ENCODE measurements around the gene HMG20B. TPM values are rescaled to one million over a fixed set of nuclear protein-coding genes. Genes with fewer than 3 reads are reported as not detected.

HMG20B gene
- total and polyA plus RNA-seq, 4 donors: 66.3 to 175 (median 67.8) TPM

- DNase-seq (peak; percentile 63 to 76), ATAC-seq (ENCODE audit: low FRiP score) (no peak)
- Histone ChIP-seq H3K27ac (ENCODE audit: low read depth in 1 of 2, low read length in 2 of 2) (peak overlapping the region in 1 of 2 donors; percentile 55), H3K4me3 (ENCODE audit: low read length in 2 of 2) (no peak overlapping the region), H3K27me3 (ENCODE audit: control insufficient read depth in 1 of 2, insufficient read depth in 2 of 2, low read length in 1 of 2) (no peaks in the 10 kb centered on the region), H3K4me1 (ENCODE audit: control insufficient read depth in 1 of 2, insufficient read depth in 2 of 2, low read length in 2 of 2) (no peaks in the 10 kb centered on the region), H3K36me3 (ENCODE audit: control insufficient read depth in 1 of 2, insufficient read depth in 2 of 2, low read length in 1 of 2) (no peaks in the 10 kb centered on the region), H3K9me3 (ENCODE audit: control insufficient read depth, low read length) (no peaks in the 10 kb centered on the region)
- intact Hi-C loops (cut with DNase I): loop anchor here in 1 of 2 donors (5.0 to 10.0 kb wide), 2 partner anchors 38 to 305 kb away; partner anchors contain the start of gene HMG20B
- WGBS, 2 donors: 19 to 28% methylated on average over 24 of the region's 24 CpGs
These were observed 37.3 kb downstream of the HMG20B start for GRCh38 chr19:3609779-3610719.

GRCh38 chr19:3610745-3611717, 38.3 kb downstream of the HMG20B start:
- intact Hi-C loops (cut with DNase I): loop anchor here in 1 of 2 donors (10.0 kb wide), 1 partner anchor 306 kb away; no protein-coding TSS in a partner anchor

GRCh38 chr19:3611841-3612240, 39.1 kb downstream of the HMG20B start:
- WGBS, 2 donors: 96% methylated on average over 36 of the region's 36 CpGs
- Histone ChIP-seq H3K27me3 (ENCODE audit: control insufficient read depth in 1 of 2, insufficient read depth in 2 of 2, low read length in 1 of 2) (no peaks in the 10 kb centered on the region), H3K4me1 (ENCODE audit: control insufficient read depth in 1 of 2, insufficient read depth in 2 of 2, low read length in 2 of 2) (no peaks in the 10 kb centered on the region), H3K4me3 (ENCODE audit: low read length in 2 of 2) (no peak overlapping the region), H3K9me3 (ENCODE audit: control insufficient read depth, low read length) (no peaks in the 10 kb centered on the region), H3K36me3 (ENCODE audit: control insufficient read depth in 1 of 2, insufficient read depth in 2 of 2, low read length in 1 of 2) (no peaks in the 10 kb centered on the region), H3K27ac (ENCODE audit: low read depth in 1 of 2, low read length in 2 of 2) (no peak overlapping the region)
- DNase-seq (peak; percentile 54 to 74), ATAC-seq (ENCODE audit: low FRiP score) (no peak)
- intact Hi-C loops (cut with DNase I): loop anchor here in 1 of 2 donors (10.0 kb wide), 1 partner anchor 307 kb away; no protein-coding TSS in a partner anchor

More at GRCh38 chr19:3610745-3611717, 38.3 kb downstream of the HMG20B start:
- H3K4me3 ChIP-seq (ENCODE audit: low read length in 2 of 2): no peak overlapping the region
- DNase-seq: peak; percentile 49 to 74
- no peaks in the 10 kb centered on the region for H3K27me3 ChIP-seq (ENCODE audit: control insufficient read depth in 1 of 2, insufficient read depth in 2 of 2, low read length in 1 of 2)
- no peaks in the 10 kb centered on the region for H3K36me3 ChIP-seq (ENCODE audit: control insufficient read depth in 1 of 2, insufficient read depth in 2 of 2, low read length in 1 of 2)
- WGBS, 2 donors: 62 to 69% methylated on average over 38 to 41 of the region's 41 CpGs
- no peaks in the 10 kb centered on the region for H3K9me3 ChIP-seq (ENCODE audit: control insufficient read depth, low read length)
- peak overlapping the region in 1 of 2 donors; percentile 23 for H3K27ac ChIP-seq (ENCODE audit: low read depth in 1 of 2, low read length in 2 of 2)
- no peaks in the 10 kb centered on the region for H3K4me1 ChIP-seq (ENCODE audit: control insufficient read depth in 1 of 2, insufficient read depth in 2 of 2, low read length in 2 of 2)
- no peak for ATAC-seq (ENCODE audit: low FRiP score)

DNA sequence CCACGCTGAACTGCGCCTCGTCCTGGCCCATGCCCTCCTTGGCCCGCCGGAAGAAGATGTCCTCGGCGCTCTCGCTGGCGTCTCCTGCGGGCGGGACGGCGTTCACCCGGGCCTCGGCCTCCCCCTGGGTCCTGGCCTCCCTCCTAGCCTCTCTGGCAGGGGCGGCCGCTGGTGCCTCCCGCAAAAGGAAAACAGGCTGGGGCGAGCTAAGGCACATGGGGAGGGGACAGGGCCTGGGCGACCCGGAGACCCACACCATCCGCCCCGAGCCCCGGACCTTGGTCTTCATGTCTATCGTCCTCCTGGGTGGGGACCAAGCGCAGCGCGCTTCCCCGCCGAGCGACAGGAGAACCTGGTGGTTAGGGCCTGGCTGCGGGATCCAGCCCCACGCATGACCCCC, 39.6 kb downstream of the HMG20B start:
- intact Hi-C loops (cut with DNase I): loop anchor here in 1 of 2 donors (10.0 kb wide), 1 partner anchor 308 kb away; no protein-coding TSS in a partner anchor
- DNase-seq: peak; percentile 41 to 74
- H3K9me3 ChIP-seq (ENCODE audit: control insufficient read depth, low read length): no peaks in the 10 kb centered on the region
- H3K4me1 ChIP-seq (ENCODE audit: control insufficient read depth in 1 of 2, insufficient read depth in 2 of 2, low read length in 2 of 2): no peaks in the 10 kb centered on the region
- no peak for ATAC-seq (ENCODE audit: low FRiP score)
- H3K27me3 ChIP-seq (ENCODE audit: control insufficient read depth in 1 of 2, insufficient read depth in 2 of 2, low read length in 1 of 2): no peaks in the 10 kb centered on the region
- H3K27ac ChIP-seq (ENCODE audit: low read depth in 1 of 2, low read length in 2 of 2): no peak overlapping the region
- no peaks in the 10 kb centered on the region for H3K36me3 ChIP-seq (ENCODE audit: control insufficient read depth in 1 of 2, insufficient read depth in 2 of 2, low read length in 1 of 2)
- WGBS, 2 donors: 97 to 98% methylated on average over 33 of the region's 33 CpGs
- H3K4me3 ChIP-seq (ENCODE audit: low read length in 2 of 2): no peak overlapping the region

DNA sequence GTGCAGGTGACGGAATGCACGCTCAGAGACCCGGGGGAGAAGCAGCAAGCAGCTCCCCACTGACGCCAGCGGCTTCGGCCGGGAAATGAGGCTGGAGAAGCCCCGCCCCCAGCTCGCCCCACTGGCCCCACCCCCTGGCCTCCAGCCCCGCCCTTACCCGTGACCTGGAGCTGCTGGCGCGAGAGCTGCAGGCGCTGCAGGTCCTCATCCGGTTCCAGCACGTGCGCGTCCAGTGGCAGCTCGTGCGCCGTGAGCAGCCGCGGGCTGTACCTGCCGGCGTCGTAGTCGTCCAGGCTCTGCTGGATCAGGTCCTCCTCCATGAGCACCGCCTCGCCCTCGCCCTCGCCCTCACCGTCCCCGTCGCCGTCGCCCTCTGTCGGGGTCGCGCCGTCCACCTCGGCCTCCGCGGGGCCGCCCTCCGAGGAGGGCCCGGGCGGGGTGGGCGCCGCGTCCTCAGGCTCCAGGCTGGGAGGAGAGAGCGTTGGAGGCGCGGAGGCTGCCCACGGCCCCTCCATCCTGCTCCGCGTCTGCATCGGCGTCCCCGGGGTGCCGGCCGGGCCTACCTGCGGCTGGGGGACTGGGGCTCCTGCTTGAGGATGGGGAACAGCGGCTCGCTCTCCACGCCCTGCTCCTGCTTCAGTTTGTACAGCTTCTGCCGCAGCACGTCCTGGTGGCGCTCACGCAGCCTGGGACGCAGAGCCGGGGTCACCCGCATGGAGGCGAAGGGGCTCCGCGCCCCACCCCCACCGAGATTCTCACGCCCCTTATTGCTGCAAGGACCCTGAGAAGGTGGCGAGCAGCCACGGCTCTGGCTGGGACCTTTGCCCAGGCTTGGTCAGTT, 40.4 kb downstream of the HMG20B start:
- H3K4me1 ChIP-seq (ENCODE audit: control insufficient read depth in 1 of 2, insufficient read depth in 2 of 2, low read length in 2 of 2): no peaks in the 10 kb centered on the region
- ATAC-seq (ENCODE audit: low FRiP score): no peak
- intact Hi-C loops (cut with DNase I): loop anchor here in 1 of 2 donors (10.0 kb wide), 1 partner anchor 308 kb away; no protein-coding TSS in a partner anchor
- no peaks in the 10 kb centered on the region for H3K9me3 ChIP-seq (ENCODE audit: control insufficient read depth, low read length)
- no peak overlapping the region for H3K27ac ChIP-seq (ENCODE audit: low read depth in 1 of 2, low read length in 2 of 2)
- 85 to 88% methylated on average over 76 to 79 of the region's 79 CpGs for WGBS, 2 donors
- DNase-seq: peak; percentile 52 to 80
- no peak overlapping the region for H3K4me3 ChIP-seq (ENCODE audit: low read length in 2 of 2)
- no peaks in the 10 kb centered on the region for H3K27me3 ChIP-seq (ENCODE audit: control insufficient read depth in 1 of 2, insufficient read depth in 2 of 2, low read length in 1 of 2)
- H3K36me3 ChIP-seq (ENCODE audit: control insufficient read depth in 1 of 2, insufficient read depth in 2 of 2, low read length in 1 of 2): no peaks in the 10 kb centered on the region

DNA sequence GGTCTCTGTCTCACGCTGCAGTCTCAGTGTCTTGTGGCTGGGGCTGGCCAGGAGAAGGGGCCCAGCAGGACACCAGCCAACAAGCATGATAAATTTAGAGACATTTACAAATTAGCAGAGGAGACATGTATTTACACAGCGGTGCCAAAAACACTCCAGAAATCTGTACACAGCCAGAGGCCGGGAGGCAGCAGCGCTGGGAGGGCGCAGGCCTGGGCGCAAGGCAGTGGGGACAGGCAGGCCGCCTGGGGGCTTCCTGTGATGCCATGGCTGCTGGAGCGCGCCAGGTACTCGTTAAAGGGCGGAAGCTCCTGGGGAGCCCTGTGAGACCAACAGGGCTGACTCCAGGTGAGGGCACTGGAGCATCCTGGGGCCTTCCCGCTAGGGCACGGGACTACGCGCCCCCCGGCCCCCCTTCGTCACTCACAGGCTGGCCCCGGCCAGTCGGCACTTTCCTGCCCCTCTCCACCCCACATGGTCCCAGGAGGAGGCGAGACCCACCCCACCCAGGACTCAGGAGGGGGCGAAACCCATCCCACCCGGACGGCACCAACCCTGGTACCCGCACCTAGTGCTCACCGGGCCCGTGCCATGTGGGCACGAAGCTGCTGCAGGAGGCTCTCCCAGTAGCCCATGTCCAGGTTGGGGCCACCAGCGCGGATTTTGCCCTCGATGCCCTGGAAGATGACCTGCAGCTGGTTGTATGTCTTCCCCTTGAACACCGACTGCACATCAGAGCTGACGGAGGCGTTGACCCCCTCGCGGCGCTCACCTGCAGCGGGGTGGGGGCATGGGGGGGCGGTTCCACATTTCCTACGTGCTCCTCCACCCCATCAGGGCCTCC, 41.3 kb downstream of the HMG20B start:
- Histone ChIP-seq H3K4me1 (ENCODE audit: control insufficient read depth in 1 of 2, insufficient read depth in 2 of 2, low read length in 2 of 2) (no peaks in the 10 kb centered on the region), H3K9me3 (ENCODE audit: control insufficient read depth, low read length) (no peaks in the 10 kb centered on the region), H3K27ac (ENCODE audit: low read depth in 1 of 2, low read length in 2 of 2) (no peak overlapping the region), H3K27me3 (ENCODE audit: control insufficient read depth in 1 of 2, insufficient read depth in 2 of 2, low read length in 1 of 2) (no peaks in the 10 kb centered on the region), H3K36me3 (ENCODE audit: control insufficient read depth in 1 of 2, insufficient read depth in 2 of 2, low read length in 1 of 2) (no peaks in the 10 kb centered on the region), H3K4me3 (ENCODE audit: low read length in 2 of 2) (no peak overlapping the region)
- no peak for ATAC-seq (ENCODE audit: low FRiP score)
- peak in 1 of 2 donors; percentile 42 for DNase-seq
- 75 to 83% methylated on average over 33 to 39 of the region's 39 CpGs for WGBS, 2 donors
- intact Hi-C loops (cut with DNase I): loop anchor here in 1 of 2 donors (10.0 kb wide), 1 partner anchor 309 kb away; no protein-coding TSS in a partner anchor

DNA sequence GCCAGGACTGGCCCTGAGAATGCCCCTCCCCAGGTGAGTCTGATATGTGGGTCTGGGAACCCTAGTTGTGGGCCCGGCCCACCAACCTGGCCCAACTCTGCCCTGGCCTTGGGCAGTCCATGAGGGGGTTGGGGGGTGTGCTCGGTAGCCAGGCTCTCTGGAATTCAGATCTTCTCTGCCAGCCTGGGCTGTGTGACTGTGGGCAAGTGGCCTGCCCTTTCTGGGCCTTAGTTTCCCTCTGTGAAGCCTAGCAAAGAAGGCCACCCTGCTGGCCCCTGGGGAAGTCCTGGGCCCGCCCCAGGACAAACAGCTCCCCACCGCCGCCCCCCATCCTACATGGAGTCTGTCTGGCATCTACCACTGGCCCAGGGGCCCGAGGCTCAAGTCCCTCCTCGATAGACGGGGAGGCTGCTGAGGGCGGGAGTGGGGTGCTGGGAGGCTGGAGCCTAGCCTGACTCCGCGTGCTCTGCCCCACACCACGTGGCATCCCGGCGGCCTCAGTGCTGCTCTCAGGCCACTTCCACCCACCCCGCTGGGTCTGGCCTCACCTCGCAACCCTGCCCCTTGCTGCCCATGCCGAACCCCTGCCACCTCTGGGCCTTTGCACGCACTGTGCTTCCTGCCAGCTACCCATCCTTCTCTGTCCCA, 42.2 kb downstream of the HMG20B start:
- no peaks in the 10 kb centered on the region for H3K36me3 ChIP-seq (ENCODE audit: control insufficient read depth in 1 of 2, insufficient read depth in 2 of 2, low read length in 1 of 2)
- WGBS, 2 donors: 87 to 91% methylated on average over 17 to 18 of the region's 18 CpGs
- H3K9me3 ChIP-seq (ENCODE audit: control insufficient read depth, low read length): no peaks in the 10 kb centered on the region
- no peak overlapping the region for H3K27ac ChIP-seq (ENCODE audit: low read depth in 1 of 2, low read length in 2 of 2)
- H3K4me3 ChIP-seq (ENCODE audit: low read length in 2 of 2): no peak overlapping the region
- no peaks in the 10 kb centered on the region for H3K27me3 ChIP-seq (ENCODE audit: control insufficient read depth in 1 of 2, insufficient read depth in 2 of 2, low read length in 1 of 2)
- H3K4me1 ChIP-seq (ENCODE audit: control insufficient read depth in 1 of 2, insufficient read depth in 2 of 2, low read length in 2 of 2): no peaks in the 10 kb centered on the region
- peak in 1 of 2 donors; percentile 60 for DNase-seq
- intact Hi-C loops (cut with DNase I): loop anchor here in 1 of 2 donors (10.0 kb wide), 1 partner anchor 310 kb away; no protein-coding TSS in a partner anchor
- no peak for ATAC-seq (ENCODE audit: low FRiP score)
